Fibroblast of the conjunctiva (primary cell): ENCODE data around the gene IFFO2.

Experiments
- DNase-seq: peaks from one replicate; pipeline ENCODE4 v3.0.0-alpha.2; 2010; ENCODE audit warnings: low read depth

The IFFO2 gene

DNA sequence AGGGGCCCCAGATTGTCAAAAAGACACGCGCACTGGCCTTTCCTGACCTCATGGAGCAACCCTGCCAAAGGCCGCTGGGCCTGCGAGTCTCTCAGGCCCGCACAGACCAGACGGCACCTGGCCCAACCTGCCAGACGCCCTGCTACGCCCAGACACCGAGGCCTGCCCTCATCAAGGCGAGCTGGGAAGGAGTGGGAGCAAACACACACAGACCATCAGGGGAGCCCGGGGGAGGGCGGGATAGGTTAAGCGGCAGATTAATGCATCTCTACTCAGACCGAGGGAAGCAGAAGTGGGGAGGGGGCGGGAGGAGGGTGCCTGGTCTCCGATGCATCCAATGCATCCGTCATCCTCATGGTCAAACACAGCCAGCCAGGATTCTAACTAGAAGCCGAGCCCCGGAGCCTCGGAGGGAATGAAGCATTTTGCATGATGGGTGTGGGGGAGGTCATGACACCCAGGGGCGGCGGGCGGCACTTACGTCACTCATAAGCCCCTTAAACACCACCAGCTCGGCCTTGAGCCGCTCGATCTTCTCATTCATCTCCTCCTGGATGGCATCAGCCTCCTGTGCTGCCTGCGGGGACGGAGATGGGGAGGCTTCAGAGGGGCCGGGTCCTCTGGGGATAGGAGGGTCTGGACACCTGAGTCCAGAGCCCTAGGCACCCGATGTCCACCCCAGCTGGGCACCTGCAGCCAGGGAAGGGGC lies 37.1 kb downstream of the IFFO2 start:
- no peak for DNase-seq

DNA sequence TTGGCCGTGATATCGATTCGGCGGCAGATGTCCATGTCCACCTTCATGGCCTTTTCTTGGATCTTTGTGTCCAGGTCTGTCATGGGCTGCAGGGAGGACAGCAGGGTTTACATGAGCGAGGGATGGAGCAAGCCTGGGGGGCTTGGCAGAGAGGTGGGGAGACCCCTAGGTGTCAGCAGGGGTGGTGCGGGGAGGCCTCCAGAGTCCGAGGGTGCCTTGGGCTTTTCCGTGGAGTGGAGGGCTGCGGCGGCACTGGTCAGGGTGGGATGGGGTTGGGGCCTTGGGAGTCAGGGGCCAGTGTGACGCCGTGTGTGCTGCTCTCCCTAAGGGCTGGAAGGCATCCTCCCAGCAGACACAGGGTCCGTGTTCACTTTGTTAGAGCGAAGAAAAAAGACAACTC lies 38.1 kb downstream of the IFFO2 start:
- DNase-seq: no peak

DNA sequence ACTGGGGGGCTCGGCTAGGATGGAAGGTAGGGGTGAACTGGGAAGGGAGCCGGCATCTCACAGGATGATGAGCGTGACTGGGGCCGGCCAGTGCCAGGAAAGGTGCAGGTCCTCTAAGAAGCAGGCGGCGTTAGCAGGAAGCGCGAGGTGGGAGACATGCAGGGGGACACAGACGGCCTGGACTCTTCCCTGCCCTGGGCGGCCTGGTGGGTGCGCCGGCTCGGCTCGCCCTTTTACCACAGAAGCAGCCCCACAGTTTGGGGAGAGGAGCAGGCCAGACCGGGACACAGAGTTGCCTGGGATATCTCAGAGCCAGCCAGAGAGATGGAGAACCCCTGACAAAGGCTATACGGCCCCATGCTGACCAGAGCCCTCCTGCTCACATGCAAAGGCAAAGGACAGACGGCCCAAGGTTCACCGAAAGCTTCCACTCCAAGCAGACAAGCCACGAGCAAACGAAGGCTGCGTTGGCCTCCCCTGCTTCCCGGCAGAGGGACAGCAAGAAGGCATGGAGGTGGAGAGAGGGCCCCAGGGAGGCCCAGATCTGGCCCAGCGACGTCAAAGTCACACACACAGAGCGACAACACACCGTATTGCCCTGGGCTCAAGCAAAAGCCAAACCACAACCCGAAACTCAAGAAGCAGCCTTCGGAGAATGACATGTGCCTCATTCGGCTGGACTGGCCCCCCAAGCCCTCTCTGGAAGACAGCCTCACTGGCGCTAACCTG lies 39.2 kb downstream of the IFFO2 start:
- DNase-seq: no peak

DNA sequence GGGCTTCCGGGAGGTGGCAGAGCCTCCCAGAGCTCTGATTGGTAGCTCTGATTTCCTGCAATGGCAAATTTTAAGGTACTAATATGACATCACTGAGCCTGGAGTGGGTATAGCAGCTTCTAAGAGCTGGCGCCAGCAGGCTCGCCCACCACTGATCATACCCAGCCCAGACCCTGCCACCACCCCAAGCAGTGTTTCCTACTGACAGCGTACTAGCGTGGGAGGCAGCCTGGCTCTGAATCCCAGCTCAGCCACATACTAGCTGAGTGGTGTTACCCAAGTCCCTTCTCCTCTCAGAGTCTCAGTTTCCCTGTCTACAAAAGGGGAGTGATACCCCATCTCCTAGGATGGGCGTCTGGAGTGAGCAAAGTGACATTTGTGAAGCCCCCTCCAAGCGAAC lies 41.1 kb downstream of the IFFO2 start:
- no peak for DNase-seq

DNA sequence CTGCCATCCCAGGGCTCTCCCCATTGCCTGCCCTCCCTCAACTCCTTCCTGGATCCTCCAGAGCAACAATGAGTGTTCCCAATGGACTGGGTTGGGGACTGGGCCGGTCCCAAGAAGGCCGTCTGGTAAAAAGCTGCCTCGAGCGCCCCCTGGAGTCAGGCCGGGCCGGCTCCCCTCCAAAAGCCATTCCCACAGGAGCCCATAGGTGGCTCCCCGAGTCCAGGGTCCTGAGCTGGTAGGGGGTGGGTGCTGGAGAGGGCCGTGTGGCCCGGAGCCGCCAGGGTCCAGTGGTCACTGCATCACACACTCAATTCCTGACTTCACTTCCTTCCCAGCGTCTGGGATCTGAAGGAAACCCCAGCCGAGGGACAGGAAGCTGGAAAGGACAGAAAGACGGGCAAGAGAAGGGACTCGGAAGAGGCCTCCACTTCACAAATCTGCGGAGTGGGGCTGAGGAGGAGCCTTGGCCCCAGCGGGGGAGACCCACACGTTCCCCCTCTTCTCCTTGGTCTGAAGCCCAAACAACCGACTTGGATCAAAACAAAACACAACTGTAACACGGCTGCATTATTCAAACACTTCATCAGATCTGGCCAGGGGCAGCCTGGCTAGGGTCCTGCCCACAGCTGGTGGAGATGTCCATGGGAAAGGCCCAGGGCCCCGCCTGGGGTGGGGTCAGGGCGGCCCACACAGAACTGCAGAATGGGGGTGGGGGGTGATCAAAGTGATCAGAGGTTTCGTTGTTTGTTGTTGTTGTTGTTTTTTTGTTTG lies 43.2 kb downstream of the IFFO2 start:
- peak; percentile 40 for DNase-seq

- DNase-seq: no peak
Observed at GRCh38 chr1:18912550-18912949, 43.9 kb downstream of the IFFO2 start.

- DNase-seq: no peak
Observed at GRCh38 chr1:18908911-18909771, 47.3 kb downstream of the IFFO2 start.

GRCh38 chr1:18907917-18908845 lies 48.3 kb downstream of the IFFO2 start:
- DNase-seq: no peak

- DNase-seq: peak; percentile 43
Observed at GRCh38 chr1:18907021-18907916, 49.2 kb downstream of the IFFO2 start.

DNA sequence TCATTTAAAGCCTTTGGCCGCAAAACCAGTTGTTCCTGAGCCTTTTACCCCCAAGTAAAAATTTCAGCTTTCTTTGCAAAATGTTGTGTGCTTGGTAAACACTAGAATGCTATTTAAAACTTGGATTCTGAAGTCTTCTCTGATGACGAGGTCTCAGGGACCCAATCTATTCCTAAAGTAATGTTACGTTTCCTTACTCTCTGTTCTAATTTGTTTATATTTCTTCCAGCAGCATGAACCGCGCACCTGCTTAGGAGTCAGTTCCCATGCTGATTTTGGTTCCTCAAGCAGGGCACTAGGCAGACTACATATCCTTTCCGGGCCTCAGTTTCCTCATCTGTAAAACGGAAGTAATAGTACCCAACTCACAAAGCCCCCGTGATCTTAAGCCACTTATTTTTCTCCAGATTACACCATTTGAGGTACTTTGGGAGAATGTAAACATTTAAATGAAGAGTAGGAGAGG lies 53.2 kb downstream of the IFFO2 start:
- DNase-seq: no peak

DNA sequence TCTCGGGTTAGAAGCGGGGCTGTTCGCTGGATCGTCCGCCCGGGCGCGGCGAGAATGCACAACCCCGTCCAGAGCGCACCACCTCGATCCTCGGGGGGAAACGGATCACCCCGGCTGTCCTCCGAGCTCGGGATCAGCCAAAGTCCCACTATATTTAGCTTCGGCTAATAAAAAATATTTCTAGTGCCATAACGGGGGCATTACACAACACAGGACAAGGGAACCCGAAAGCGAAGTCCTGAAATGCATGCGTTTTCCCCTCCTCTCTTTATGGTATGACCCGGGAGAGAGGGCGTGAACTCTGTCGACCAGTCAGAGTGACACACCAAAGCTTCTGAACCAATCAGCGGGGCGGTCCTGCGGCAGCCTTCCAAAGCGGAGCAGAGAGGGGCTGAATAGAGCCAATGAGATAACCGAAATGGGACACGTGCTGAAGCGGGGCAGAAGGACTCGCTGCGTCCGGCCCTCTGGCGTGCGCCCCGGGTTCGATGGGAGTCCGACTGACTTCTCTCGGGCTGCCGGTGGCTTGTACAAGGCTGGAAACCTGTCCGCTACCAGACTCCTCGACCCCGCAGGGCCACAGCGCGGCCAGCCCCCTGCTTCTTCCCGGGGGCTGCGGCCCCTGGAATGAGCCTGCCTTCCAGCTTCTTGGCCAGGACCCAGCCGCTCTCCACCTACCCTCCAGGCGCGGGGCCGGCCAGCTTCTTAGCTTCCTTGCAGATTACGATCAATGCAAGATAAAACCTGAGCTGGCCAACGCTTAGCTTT lies 53.8 kb downstream of the IFFO2 start, which contains the start of gene ALDH4A1:
Gene ALDH4A1, minus strand, starts transcription at position 33 of the 768 bp plus-strand sequence. Its CDS starts 32 bp downstream, at position 1.
- peak; percentile 96 for DNase-seq

- DNase-seq: no peak
Observed at GRCh38 chr1:18901952-18902522, 54.4 kb downstream of the IFFO2 start.

- no peak for DNase-seq
Observed at GRCh38 chr1:18901147-18901951, 55.1 kb downstream of the IFFO2 start.

DNA sequence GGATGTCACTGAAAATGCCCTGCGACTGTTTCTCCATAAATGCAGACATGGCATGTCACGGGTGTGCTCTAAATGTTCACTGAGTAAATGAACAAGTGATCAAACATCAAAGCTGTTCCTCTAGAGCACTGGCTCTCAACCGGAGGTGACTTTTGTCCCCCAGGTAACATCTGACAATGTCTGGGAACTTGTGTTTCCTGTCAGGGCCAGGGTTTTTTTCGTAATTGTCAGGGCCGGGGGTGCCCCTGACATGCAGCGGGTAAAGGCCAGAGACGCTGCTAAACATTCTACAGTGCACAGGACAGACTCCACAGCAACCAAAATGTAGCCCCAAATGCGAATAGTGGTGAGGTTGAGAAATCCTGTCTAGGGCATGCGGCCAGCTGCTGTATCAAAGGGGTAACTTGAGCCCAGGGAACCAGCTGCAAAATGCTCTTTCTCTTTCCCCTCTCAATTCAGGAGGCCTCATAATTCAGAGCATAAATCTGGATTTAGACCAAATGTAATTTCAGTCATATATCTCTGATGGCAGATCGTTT lies 56.1 kb downstream of the IFFO2 start:
- DNase-seq: no peak

DNA sequence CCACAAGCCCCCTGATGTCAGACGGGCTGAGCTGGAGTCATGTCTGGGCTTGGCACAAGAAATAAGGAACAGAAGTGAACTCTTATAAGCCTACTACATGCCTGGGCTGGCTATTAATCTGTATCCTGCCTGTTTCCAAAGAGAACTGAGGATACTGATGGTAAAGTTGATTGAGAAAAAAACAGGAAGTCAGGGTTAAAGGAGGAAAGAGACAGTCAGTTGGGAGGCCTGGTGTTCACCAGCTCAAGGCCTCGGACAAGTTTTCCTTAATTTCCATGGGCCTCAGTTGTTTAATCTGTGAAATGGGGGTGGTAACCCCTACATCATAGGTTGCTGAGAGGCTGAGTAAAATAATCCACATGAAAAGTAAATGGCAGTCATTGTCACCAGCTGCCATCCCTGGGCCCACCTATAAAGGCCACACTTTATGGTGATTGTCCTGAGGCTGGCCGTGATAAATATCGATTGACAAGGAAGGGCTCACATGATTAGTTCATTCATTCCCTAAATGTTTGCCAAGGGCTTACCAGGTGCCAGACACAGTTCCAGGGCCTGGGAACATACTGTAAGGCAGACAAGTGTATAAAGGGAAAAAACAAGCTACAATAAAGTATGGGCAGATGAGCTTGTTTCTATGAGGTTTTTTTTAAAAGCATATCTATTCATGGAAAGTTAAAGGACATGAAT lies 57.0 kb downstream of the IFFO2 start:
- no peak for DNase-seq

DNA sequence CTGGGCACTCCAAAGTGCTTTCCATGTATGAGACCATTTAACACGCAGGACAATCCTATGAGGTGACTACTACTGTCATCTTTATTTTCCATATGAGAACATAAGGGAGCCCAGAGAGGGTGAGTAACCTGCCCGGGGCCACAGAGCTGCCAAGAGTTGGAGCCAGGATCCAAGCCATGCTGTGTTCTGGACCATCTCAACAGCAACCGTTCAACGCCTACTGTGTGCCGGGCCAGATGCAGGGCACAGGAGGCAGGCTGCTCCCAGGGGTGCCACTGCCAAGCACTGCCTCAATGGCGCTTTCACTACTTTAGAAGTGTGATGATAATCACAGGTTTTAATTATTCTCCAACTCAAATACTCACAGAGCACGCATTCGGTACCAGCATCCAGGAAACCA lies 57.9 kb downstream of the IFFO2 start:
- no peak for DNase-seq

DNA sequence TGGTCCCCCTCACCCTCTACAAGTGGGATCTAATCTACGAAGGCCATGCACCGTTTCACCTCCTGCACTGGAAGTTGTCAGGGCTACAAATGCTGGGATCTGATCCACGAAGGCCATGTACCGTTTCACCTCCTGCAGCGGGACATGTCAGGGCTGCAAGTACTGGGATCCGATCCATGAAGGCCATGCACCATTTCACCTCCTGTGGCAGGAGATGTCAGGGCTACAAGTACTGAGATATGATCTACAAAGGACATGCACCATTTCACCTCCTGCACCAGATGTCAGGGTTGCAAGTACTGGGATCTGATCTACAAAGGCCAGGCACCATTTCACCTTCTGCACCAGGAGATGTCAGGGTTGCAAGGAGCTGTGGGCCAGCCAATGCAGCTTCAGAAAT lies 61.2 kb downstream of the IFFO2 start:
- DNase-seq: no peak
